Cardiac muscle cell (in vitro differentiated cells and primary cell): Measurements from ENCODE around the gene RAB18. TPM values are rescaled to one million over a fixed set of nuclear protein-coding genes. Genes with fewer than 3 reads are reported as not detected.
"Not testable (repeated sequence)": the region's sequence is repeated elsewhere in the genome, so short reads cannot be mapped to it uniquely, and the experiment has no call there.

Source experiments
- DNase-seq, 2 donors: peaks; one replicate each; pipeline versions ENCODE4 v3.0.0 to v3.0.0-alpha.2; 2010 to 2017; ENCODE audit warnings: low read depth in 1 of 2, low spot score in 1 of 2
- H3K27ac ChIP-seq: fragments of 200-600 bp; sonication (generic); 2 replicates; pipeline ENCODE4 v1.5.1; 2016
- H3K27me3 ChIP-seq: fragments of 200-600 bp; sonication (generic); 2 replicates; pipeline ENCODE4 v1.6.0; 2016; ENCODE audit warnings: control low read depth
- H3K36me3 ChIP-seq: fragments of 200-600 bp; sonication (generic); 2 replicates; pipeline ENCODE4 v1.5.1; 2016; ENCODE audit warnings: control low read depth
- H3K4me1 ChIP-seq: fragments of 200-600 bp; sonication (generic); 2 replicates; pipeline ENCODE4 v1.8.1; 2017; ENCODE audit warnings: low read depth, mild to moderate bottlenecking, mixed run types
- H3K4me3 ChIP-seq: fragments of 200-600 bp; sonication (generic); 2 replicates; pipeline ENCODE4 v1.5.1; 2016; ENCODE audit warnings: mild to moderate bottlenecking
- H3K9me3 ChIP-seq: fragments of 200-600 bp; sonication (generic); 2 replicates; pipeline ENCODE4 v1.5.1; 2017; ENCODE audit warnings: low read depth, mild to moderate bottlenecking, control low read depth
- CTCF ChIP-seq: IDR thresholded peaks from 2 replicates; pipeline ENCODE4 v1.5.1; 2012; ENCODE audit warnings: low read depth, mild to moderate bottlenecking, low read length
- polyA plus RNA-seq: library from polyadenylated mRNA; unstranded; fragments of >200 nt; fragmentation: Nextera tagmentation; extraction: Ambion mirVana; gene quantifications from 2 replicates; pipeline ENCODE4 v1.2.1, GENCODE V29; 2016
- total RNA-seq: library from RNA; depleted of rRNA; stranded (reverse); fragments of >200 nt; gene quantifications from 2 replicates; pipeline ENCODE4 v1.2.3, GENCODE V29; 2016

Gene RAB18
- total and polyA plus RNA-seq, 2 experiments from 2014 or later, result 36.5 to 116 TPM

- H3K27ac ChIP-seq, result peak overlapping the region; percentile 94
Observed at GRCh38 chr10:27504808-27505460, 830 bp downstream of the RAB18 start.

GRCh38 chr10:27505537-27505936, 1.4 kb downstream of the RAB18 start:
- H3K4me1 ChIP-seq, result peaks cover 14% of the 10 kb centered on the region
- H3K27ac ChIP-seq, H3K9me3 ChIP-seq, DNase-seq, H3K27me3 ChIP-seq, H3K36me3 ChIP-seq: not testable (repeated sequence)
- peak overlapping the region; percentile 51 for H3K4me3 ChIP-seq

More at GRCh38 chr10:27504808-27505460, 830 bp downstream of the RAB18 start:
- no peaks in the 10 kb centered on the region for H3K36me3 ChIP-seq
- H3K9me3 ChIP-seq, result no peaks in the 10 kb centered on the region
- H3K4me1 ChIP-seq, result peaks cover 14% of the 10 kb centered on the region
- H3K4me3 ChIP-seq, result peak overlapping the region; percentile 51
- peak in 1 of 2 donors; percentile 19 for DNase-seq
- H3K27me3 ChIP-seq, result no peaks in the 10 kb centered on the region
- TF ChIP-seq CTCF, result no peak

GRCh38 chr10:27506280-27506679, 2.2 kb downstream of the RAB18 start:
- Histone ChIP-seq H3K4me3 (no peak overlapping the region), H3K27me3 (no peaks in the 10 kb centered on the region), H3K27ac (no peak overlapping the region), H3K4me1 (peaks cover 14% of the 10 kb centered on the region), H3K9me3 (no peaks in the 10 kb centered on the region), H3K36me3 (peaks cover 4% of the 10 kb centered on the region)
- TF ChIP-seq CTCF, result no peak
- no peak for DNase-seq

GRCh38 chr10:27512548-27512947, 8.4 kb downstream of the RAB18 start:
- Histone ChIP-seq H3K9me3 (no peaks in the 10 kb centered on the region), H3K4me1 (peaks cover 7% of the 10 kb centered on the region), H3K27ac (no peak overlapping the region), H3K4me3 (no peak overlapping the region), H3K27me3 (no peaks in the 10 kb centered on the region), H3K36me3 (peaks cover 9% of the 10 kb centered on the region)
- DNase-seq, result no peak
- TF ChIP-seq CTCF, result no peak

GRCh38 chr10:27513451-27514191, 9.5 kb downstream of the RAB18 start:
- Histone ChIP-seq H3K9me3 (no peaks in the 10 kb centered on the region), H3K36me3 (peaks cover 9% of the 10 kb centered on the region), H3K4me1 (peaks cover 7% of the 10 kb centered on the region), H3K27ac (peak overlapping the region; percentile 65), H3K4me3 (no peak overlapping the region), H3K27me3 (no peaks in the 10 kb centered on the region)
- TF ChIP-seq CTCF, result no peak
- peak in 1 of 2 donors; percentile 53 for DNase-seq

- DNase-seq, result no peak
- Histone ChIP-seq H3K4me3 (no peak overlapping the region), H3K4me1 (peaks cover 6% of the 10 kb centered on the region), H3K27me3 (no peaks in the 10 kb centered on the region), H3K36me3 (peaks cover 9% of the 10 kb centered on the region), H3K9me3 (no peaks in the 10 kb centered on the region), H3K27ac (peak overlapping the region; percentile 65)
- TF ChIP-seq CTCF, result no peak
Observed at GRCh38 chr10:27514243-27514642, 10.1 kb downstream of the RAB18 start.
